A549 (cell line): ENCODE data around the gene RTL5.

Source experiments
- PHF8 ChIP-seq: fragments of 200-600 bp; sonication (generic); IDR thresholded peaks from 2 replicates; pipeline ENCODE4 v1.6.1; 2016; ENCODE audit warnings: low read depth, mild to moderate bottlenecking, antibody characterized with exemption, moderate library complexity, borderline replicate concordance
- POLR2A ChIP-seq: IDR thresholded peaks from 2 replicates; pipeline ENCODE4 v1.6.1; 2012; ENCODE audit warnings: mild to moderate bottlenecking, low read length
- TFCP2L1 ChIP-seq: fragments of 250-450 bp; sonication (Bioruptor Pico); IDR thresholded peaks from 2 replicates; pipeline ENCODE4 v1.5.0; 2021; ENCODE audit warnings: mild to moderate bottlenecking
- TF ChIP-seq, protein P1 (sequence below): fragments of >200 bp; sonication (Bioruptor Twin); formaldehyde crosslinking; IDR thresholded peaks from 3 replicates; pipeline ENCODE4 v1.5.1; 2016

DNA sequence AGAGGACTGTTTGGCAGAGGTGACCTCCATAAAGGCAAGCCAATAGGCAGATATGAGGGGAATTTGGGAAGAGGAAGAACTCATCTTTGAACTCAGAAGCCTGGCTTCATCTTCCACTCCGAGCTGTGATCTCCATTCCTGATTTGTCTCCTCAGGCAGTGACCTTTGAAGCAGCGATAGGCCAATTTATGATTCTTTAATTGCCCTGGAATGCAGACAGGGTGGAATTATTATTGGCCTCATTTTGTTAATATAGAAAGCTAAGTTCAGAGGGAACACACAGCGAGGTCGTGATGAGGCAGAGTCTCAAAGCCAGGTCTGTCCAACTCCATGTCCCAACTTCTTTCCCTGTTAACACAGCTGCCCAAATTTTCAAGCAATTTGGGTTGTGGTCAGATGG, 16.9 kb downstream of the RTL5 start:
- TF ChIP-seq, protein P1, sequence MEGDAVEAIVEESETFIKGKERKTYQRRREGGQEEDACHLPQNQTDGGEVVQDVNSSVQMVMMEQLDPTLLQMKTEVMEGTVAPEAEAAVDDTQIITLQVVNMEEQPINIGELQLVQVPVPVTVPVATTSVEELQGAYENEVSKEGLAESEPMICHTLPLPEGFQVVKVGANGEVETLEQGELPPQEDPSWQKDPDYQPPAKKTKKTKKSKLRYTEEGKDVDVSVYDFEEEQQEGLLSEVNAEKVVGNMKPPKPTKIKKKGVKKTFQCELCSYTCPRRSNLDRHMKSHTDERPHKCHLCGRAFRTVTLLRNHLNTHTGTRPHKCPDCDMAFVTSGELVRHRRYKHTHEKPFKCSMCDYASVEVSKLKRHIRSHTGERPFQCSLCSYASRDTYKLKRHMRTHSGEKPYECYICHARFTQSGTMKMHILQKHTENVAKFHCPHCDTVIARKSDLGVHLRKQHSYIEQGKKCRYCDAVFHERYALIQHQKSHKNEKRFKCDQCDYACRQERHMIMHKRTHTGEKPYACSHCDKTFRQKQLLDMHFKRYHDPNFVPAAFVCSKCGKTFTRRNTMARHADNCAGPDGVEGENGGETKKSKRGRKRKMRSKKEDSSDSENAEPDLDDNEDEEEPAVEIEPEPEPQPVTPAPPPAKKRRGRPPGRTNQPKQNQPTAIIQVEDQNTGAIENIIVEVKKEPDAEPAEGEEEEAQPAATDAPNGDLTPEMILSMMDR: no peak
- TF ChIP-seq POLR2A (no peak), PHF8 (no peak), TFCP2L1 (CRISPR knock-in tag) (no peak)
